HG03378 (cell line): Measurements from ENCODE around the gene GRK3.
"Not testable (repeated sequence)": the region's sequence is repeated elsewhere in the genome, so short reads cannot be mapped to it uniquely, and the experiment has no call there.

Experiments used
- ATAC-seq: cut with Tn5 transposase; IDR thresholded peaks from one replicate; pipeline ENCODE4 v1.9.1; 2021; ENCODE audit warnings: mild to moderate bottlenecking, moderate library complexity; ENCODE audit not compliant: unreplicated experiment

The GRK3 gene

GRCh38 chr22:25564320-25564978, at the start of gene GRK3:
Gene GRK3, plus strand, starts transcription at chr22:25564675. Its CDS starts 366 bp downstream, at chr22:25565041.
- no peak for ATAC-seq

- ATAC-seq = no peak
These were observed 46.3 kb upstream of the GRK3 start for GRCh38 chr22:25518000-25518663.

GRCh38 chr22:25525376-25525775, 39.1 kb upstream of the GRK3 start:
- no peak for ATAC-seq

- ATAC-seq = not testable (repeated sequence)
These were observed 38.5 kb upstream of the GRK3 start for GRCh38 chr22:25525804-25526584.

- ATAC-seq = not testable (repeated sequence)
These were observed 37.5 kb upstream of the GRK3 start for GRCh38 chr22:25527016-25527415.

- ATAC-seq = not testable (repeated sequence)
These were observed 36.4 kb upstream of the GRK3 start for GRCh38 chr22:25528068-25528467.

- ATAC-seq = not testable (repeated sequence)
These were observed 35.4 kb upstream of the GRK3 start for GRCh38 chr22:25529059-25529458.

- ATAC-seq = not testable (repeated sequence)
These were observed 34.8 kb upstream of the GRK3 start for GRCh38 chr22:25529541-25530137.

- not testable (repeated sequence) for ATAC-seq
These were observed 32.8 kb upstream of the GRK3 start for GRCh38 chr22:25531677-25532076.

GRCh38 chr22:25534724-25535123, 29.8 kb upstream of the GRK3 start:
- no peak for ATAC-seq

- no peak for ATAC-seq
These were observed 27.9 kb upstream of the GRK3 start for GRCh38 chr22:25536589-25536988.

- ATAC-seq = no peak
These were observed 24.1 kb upstream of the GRK3 start for GRCh38 chr22:25540166-25540907.

- no peak for ATAC-seq
These were observed 23.4 kb upstream of the GRK3 start for GRCh38 chr22:25540908-25541660.

GRCh38 chr22:25542191-25542590, 22.3 kb upstream of the GRK3 start:
- no peak for ATAC-seq

- ATAC-seq = no peak
These were observed 21.6 kb upstream of the GRK3 start for GRCh38 chr22:25542720-25543402.

GRCh38 chr22:25545146-25545545, 19.3 kb upstream of the GRK3 start:
- no peak for ATAC-seq

GRCh38 chr22:25545672-25546071, 18.8 kb upstream of the GRK3 start:
- no peak for ATAC-seq

- no peak for ATAC-seq
These were observed 18.2 kb upstream of the GRK3 start for GRCh38 chr22:25546242-25546641.

- no peak for ATAC-seq
These were observed 17.7 kb upstream of the GRK3 start for GRCh38 chr22:25546751-25547150.
